Trophoblast cell (in vitro differentiated cells and primary cell): Measurements from ENCODE around the gene CRYBA2.

Experiments
- DNase-seq, 2 donors: peaks; one replicate each; pipeline ENCODE4 v3.0.0-alpha.2; 2016
- H2AFZ ChIP-seq: 2 replicates; pipeline ENCODE4 v1.6.1; 2013; ENCODE audit warnings: low read length, moderate library complexity, mild to moderate bottlenecking; ENCODE audit not compliant: insufficient read depth, poor library complexity
- H2AK5ac ChIP-seq: 2 replicates; pipeline ENCODE4 v1.6.1; 2013; ENCODE audit warnings: mild to moderate bottlenecking, low read length
- H2BK120ac ChIP-seq: 2 replicates; pipeline ENCODE4 v1.6.1; 2013; ENCODE audit warnings: low read length, mild to moderate bottlenecking, moderate library complexity; ENCODE audit not compliant: insufficient read depth, poor library complexity
- H2BK12ac ChIP-seq: 2 replicates; pipeline ENCODE4 v1.6.1; 2013; ENCODE audit warnings: mild to moderate bottlenecking, low read length, moderate library complexity
- H2BK5ac ChIP-seq: 2 replicates; pipeline ENCODE4 v1.6.1; 2013; ENCODE audit warnings: low read length, low read depth, moderate library complexity, mild to moderate bottlenecking; ENCODE audit not compliant: poor library complexity
- H3K14ac ChIP-seq: 2 replicates; pipeline ENCODE4 v1.6.1; 2013; ENCODE audit warnings: mild to moderate bottlenecking, low read length
- H3K18ac ChIP-seq: 2 replicates; pipeline ENCODE4 v1.6.1; 2013; ENCODE audit warnings: mild to moderate bottlenecking, low read length
- H3K23ac ChIP-seq: 2 replicates; pipeline ENCODE4 v1.6.1; 2013; ENCODE audit warnings: low read length
- H3K27ac ChIP-seq: 2 replicates; pipeline ENCODE4 v1.5.1; 2013; ENCODE audit warnings: low read depth, mild to moderate bottlenecking, inconsistent platforms, low read length, moderate library complexity
- H3K27me3 ChIP-seq: 2 replicates; pipeline ENCODE4 v1.6.1; 2013; ENCODE audit warnings: inconsistent platforms, mild to moderate bottlenecking, low read length, moderate library complexity; ENCODE audit not compliant: insufficient read depth
- H3K36me3 ChIP-seq, 2 experiments: 1 replicate in 1 of 2; 2 replicates in 1 of 2; pipeline ENCODE4 v1.6.1; 2013; ENCODE audit warnings: low read length in 2 of 2, mild to moderate bottlenecking in 2 of 2, moderate library complexity in 1 of 2; ENCODE audit not compliant: insufficient read depth in 2 of 2, control insufficient read depth in 1 of 2
- H3K4ac ChIP-seq: 2 replicates; pipeline ENCODE4 v1.6.1; 2013; ENCODE audit warnings: low read depth, mild to moderate bottlenecking, low read length, moderate library complexity
- H3K4me1 ChIP-seq, 2 experiments: 1 replicate in 1 of 2; 2 replicates in 1 of 2; pipeline ENCODE4 v1.6.1; 2013; ENCODE audit warnings: low read length in 2 of 2, mild to moderate bottlenecking in 2 of 2, moderate library complexity in 1 of 2; ENCODE audit not compliant: insufficient read depth in 2 of 2, control insufficient read depth in 1 of 2
- H3K4me2 ChIP-seq: 2 replicates; pipeline ENCODE4 v1.6.1; 2013; ENCODE audit warnings: inconsistent platforms, mild to moderate bottlenecking, low read length, moderate library complexity
- H3K4me3 ChIP-seq: 2 replicates; pipeline ENCODE4 v1.5.1; 2013; ENCODE audit warnings: mild to moderate bottlenecking, low read depth, low read length, inconsistent platforms
- H3K79me1 ChIP-seq: one replicate; pipeline ENCODE4 v1.6.1; 2013; ENCODE audit warnings: low read length
- H3K79me2 ChIP-seq: 2 replicates; pipeline ENCODE4 v1.6.1; 2013; ENCODE audit warnings: low read length, mild to moderate bottlenecking; ENCODE audit not compliant: control insufficient read depth, insufficient read depth, poor library complexity
- H3K9ac ChIP-seq: 2 replicates; pipeline ENCODE4 v1.6.1; 2013; ENCODE audit warnings: mild to moderate bottlenecking, low read length
- H3K9me3 ChIP-seq: 2 replicates; pipeline ENCODE4 v1.6.1; 2013; ENCODE audit warnings: low read depth, mild to moderate bottlenecking, control low read depth, inconsistent platforms, low read length; ENCODE audit not compliant: insufficient read depth
- H4K12ac ChIP-seq: 2 replicates; pipeline ENCODE4 v1.6.1; 2013; ENCODE audit warnings: low read depth, mild to moderate bottlenecking, low read length, moderate library complexity
- H4K8ac ChIP-seq: 2 replicates; pipeline ENCODE4 v1.6.1; 2013; ENCODE audit warnings: low read depth, mild to moderate bottlenecking, low read length, moderate library complexity
- H4K91ac ChIP-seq: one replicate; pipeline ENCODE4 v1.6.1; 2013; ENCODE audit warnings: low read depth, mild to moderate bottlenecking, low read length, moderate library complexity
- WGBS: extraction: QIAGEN DNeasy Blood & Tissue Kit; methylation state at CpG from one replicate; pipeline ENCODE4 v1.1.7; 2013; ENCODE audit warnings: missing lambda C conversion rate; ENCODE audit not compliant: insufficient read length, insufficient coverage; ENCODE audit errors: extremely low coverage; 5-methylcytosine and 5-hydroxymethylcytosine counted together

Gene CRYBA2

GRCh38 chr2:218958276-218958675, 34.9 kb downstream of the CRYBA2 start:
- no peak overlapping the region for H3K14ac ChIP-seq
- no peak overlapping the region for H2AK5ac ChIP-seq
- no peak overlapping the region for H3K4ac ChIP-seq
- no peak overlapping the region for H3K23ac ChIP-seq
- no peak overlapping the region for H2BK5ac ChIP-seq
- H3K27me3 ChIP-seq: peaks cover 45% of the 10 kb centered on the region
- no peak for DNase-seq
- H4K8ac ChIP-seq: no peak overlapping the region
- no peak overlapping the region for H2BK120ac ChIP-seq
- no peak overlapping the region for H3K4me3 ChIP-seq
- peaks cover 13% of the 10 kb centered on the region for H3K9me3 ChIP-seq
- no peak overlapping the region for H2BK12ac ChIP-seq
- H4K12ac ChIP-seq: no peak overlapping the region
- H4K91ac ChIP-seq: no peak overlapping the region
- H3K4me2 ChIP-seq: no peak overlapping the region
- no peak overlapping the region for H3K9ac ChIP-seq
- H3K79me1 ChIP-seq: no peaks in the 10 kb centered on the region
- H3K36me3 ChIP-seq: no peaks in the 10 kb centered on the region
- H3K18ac ChIP-seq: no peak overlapping the region
- no peaks in the 10 kb centered on the region for H3K79me2 ChIP-seq
- peaks cover 7 to 8% of the 10 kb centered on the region in 2 experiments for H3K4me1 ChIP-seq
- no peak overlapping the region for H3K27ac ChIP-seq
- no peak overlapping the region for H2AFZ ChIP-seq
- no CpG with 5 or more reads among the region's 1 CpG for WGBS

DNA sequence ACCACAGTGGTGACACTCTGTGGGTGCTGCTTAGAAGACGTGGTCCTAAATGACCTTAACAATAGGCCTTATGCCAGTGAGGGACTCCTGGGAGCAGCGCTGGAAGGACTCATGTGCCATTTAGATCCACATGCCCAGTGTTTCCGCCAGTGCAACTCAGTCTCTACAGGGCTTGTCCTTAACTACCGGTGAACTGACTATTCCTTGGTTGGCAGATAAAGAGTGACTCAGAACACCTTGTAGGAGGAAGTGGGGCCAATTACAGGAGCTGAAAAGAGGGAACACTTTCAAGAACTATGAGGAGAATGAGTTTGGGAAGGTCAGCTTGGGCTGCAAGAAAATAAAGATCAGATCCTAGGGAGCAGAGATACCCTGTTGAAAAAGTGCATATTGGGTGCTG, 35.6 kb downstream of the CRYBA2 start:
- Histone ChIP-seq H2BK120ac (no peak overlapping the region), H4K12ac (no peak overlapping the region), H3K4me2 (no peak overlapping the region), H3K4me1 (peaks cover 6% of the 10 kb centered on the region in 2 experiments), H3K23ac (no peak overlapping the region), H4K8ac (no peak overlapping the region), H2BK5ac (no peak overlapping the region), H3K27me3 (peaks cover 45% of the 10 kb centered on the region), H2BK12ac (no peak overlapping the region), H3K27ac (no peak overlapping the region), H3K36me3 (no peaks in the 10 kb centered on the region), H2AK5ac (no peak overlapping the region), H3K4ac (no peak overlapping the region), H3K79me1 (no peaks in the 10 kb centered on the region), H3K9ac (no peak overlapping the region), H3K4me3 (no peak overlapping the region), H3K18ac (no peak overlapping the region), H4K91ac (no peak overlapping the region), H3K14ac (no peak overlapping the region), H3K79me2 (no peaks in the 10 kb centered on the region), H3K9me3 (peaks cover 13% of the 10 kb centered on the region), H2AFZ (no peak overlapping the region)
- no CpG with 5 or more reads among the region's 4 CpGs for WGBS
- no peak for DNase-seq

GRCh38 chr2:218956039-218956438, 37.2 kb downstream of the CRYBA2 start:
- Histone ChIP-seq H2AK5ac (no peak overlapping the region), H4K8ac (no peak overlapping the region), H3K14ac (no peak overlapping the region), H2BK120ac (no peak overlapping the region), H4K12ac (no peak overlapping the region), H3K4ac (no peak overlapping the region), H3K79me1 (no peaks in the 10 kb centered on the region), H2AFZ (no peak overlapping the region), H3K27me3 (peaks cover 39% of the 10 kb centered on the region), H3K23ac (no peak overlapping the region), H3K79me2 (no peaks in the 10 kb centered on the region), H3K9ac (no peak overlapping the region), H3K4me1 (peaks cover 5 to 6% of the 10 kb centered on the region in 2 experiments), H2BK12ac (no peak overlapping the region), H3K9me3 (peaks cover 13% of the 10 kb centered on the region), H3K36me3 (no peaks in the 10 kb centered on the region), H4K91ac (no peak overlapping the region), H3K27ac (no peak overlapping the region), H3K4me2 (no peak overlapping the region), H3K4me3 (no peak overlapping the region), H3K18ac (no peak overlapping the region), H2BK5ac (no peak overlapping the region)
- DNase-seq: no peak
- WGBS: no CpG with 5 or more reads among the region's 1 CpG

DNA sequence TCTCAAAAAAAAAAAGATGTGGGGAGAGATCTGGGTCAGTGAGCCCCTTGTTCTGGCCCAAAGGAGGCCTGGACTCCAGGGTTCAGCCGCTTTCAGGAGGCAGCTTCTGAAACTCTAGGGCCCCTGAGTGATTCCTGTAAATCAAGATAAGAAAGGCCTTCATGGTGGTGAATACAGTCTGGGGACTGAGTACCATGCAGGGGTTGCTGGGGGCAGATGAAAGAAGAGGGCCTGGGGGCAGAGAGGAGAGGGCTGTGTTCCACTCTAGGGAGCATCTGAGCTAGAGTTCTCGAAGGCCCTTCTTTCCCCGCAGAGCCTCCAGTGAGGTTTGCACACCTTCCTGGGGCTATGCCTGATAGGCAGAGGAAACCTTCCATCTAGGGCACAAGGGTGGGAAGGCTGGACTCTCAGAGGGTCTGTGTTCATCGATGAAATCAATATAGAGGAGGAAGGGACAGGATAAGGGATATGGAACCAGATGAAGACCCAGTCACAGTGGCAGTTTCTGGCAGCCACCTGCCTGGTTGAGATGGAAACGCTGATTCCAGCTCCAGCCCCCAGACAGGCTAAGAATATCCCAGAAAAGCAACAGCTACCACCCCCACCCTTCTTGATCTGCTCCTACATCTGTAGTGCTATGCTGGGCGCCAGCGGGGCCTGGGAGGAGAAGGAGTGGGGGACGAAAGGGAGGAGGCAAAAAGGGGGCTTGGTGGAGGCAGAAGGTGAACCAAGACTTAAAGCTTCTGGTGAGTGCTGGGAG, 38.5 kb downstream of the CRYBA2 start:
- no peak overlapping the region for H3K14ac ChIP-seq
- H4K8ac ChIP-seq: no peak overlapping the region
- no peak overlapping the region for H3K27ac ChIP-seq
- H2BK120ac ChIP-seq: no peak overlapping the region
- H3K9ac ChIP-seq: no peak overlapping the region
- H4K12ac ChIP-seq: no peak overlapping the region
- no peak overlapping the region for H2AFZ ChIP-seq
- H3K4me3 ChIP-seq: no peak overlapping the region
- no peak for DNase-seq
- H2AK5ac ChIP-seq: no peak overlapping the region
- no peak overlapping the region for H2BK12ac ChIP-seq
- peaks cover 10% of the 10 kb centered on the region for H3K9me3 ChIP-seq
- no peak overlapping the region for H3K18ac ChIP-seq
- H3K79me2 ChIP-seq: no peaks in the 10 kb centered on the region
- peaks cover 25% of the 10 kb centered on the region for H3K27me3 ChIP-seq
- H4K91ac ChIP-seq: no peak overlapping the region
- H3K79me1 ChIP-seq: no peaks in the 10 kb centered on the region
- no peak overlapping the region for H2BK5ac ChIP-seq
- no peak overlapping the region for H3K23ac ChIP-seq
- no peak overlapping the region for H3K4ac ChIP-seq
- WGBS: no CpG with 5 or more reads among the region's 8 CpGs
- peaks cover 4 to 5% of the 10 kb centered on the region in 2 experiments for H3K4me1 ChIP-seq
- H3K4me2 ChIP-seq: no peak overlapping the region
- no peaks in the 10 kb centered on the region for H3K36me3 ChIP-seq
